HuH-7 (cell line): Measurements from ENCODE around the gene PDXDC1.
"Not testable (repeated sequence)": the region's sequence is repeated elsewhere in the genome, so short reads cannot be mapped to it uniquely, and the experiment has no call there.

Source experiments
- DNase-seq: peaks from one replicate; pipeline ENCODE4 v3.0.0; 2011; ENCODE audit warnings: low spot score

PDXDC1 gene

GRCh38 chr16:15065961-15066360, 91.1 kb downstream of the PDXDC1 start:
- DNase-seq, result not testable (repeated sequence)

- not testable (repeated sequence) for DNase-seq
These were observed 91.9 kb downstream of the PDXDC1 start for GRCh38 chr16:15066690-15067089.

GRCh38 chr16:15071013-15071412, 96.2 kb downstream of the PDXDC1 start:
- not testable (repeated sequence) for DNase-seq

- not testable (repeated sequence) for DNase-seq
These were observed 97.3 kb downstream of the PDXDC1 start for GRCh38 chr16:15071916-15072769.

GRCh38 chr16:15073101-15073500, 98.3 kb downstream of the PDXDC1 start:
- no peak for DNase-seq

GRCh38 chr16:15076161-15076560, 101.3 kb downstream of the PDXDC1 start:
- DNase-seq, result not testable (repeated sequence)

GRCh38 chr16:15080883-15081282, 106.1 kb downstream of the PDXDC1 start:
- DNase-seq, result not testable (repeated sequence)

GRCh38 chr16:15082788-15083187, 108.0 kb downstream of the PDXDC1 start:
- DNase-seq, result not testable (repeated sequence)

- DNase-seq, result not testable (repeated sequence)
These were observed 115.9 kb downstream of the PDXDC1 start for GRCh38 chr16:15090663-15091269.

- DNase-seq, result not testable (repeated sequence)
These were observed 118.7 kb downstream of the PDXDC1 start for GRCh38 chr16:15093571-15093954.

- peak; percentile 69 for DNase-seq
These were observed 119.4 kb downstream of the PDXDC1 start, which contains the start of gene RRN3 for GRCh38 chr16:15093955-15094827. TSS of gene RRN3 (minus strand) at chr16:15094272. CDS start at chr16:15094233, 39 bp downstream.

GRCh38 chr16:15096583-15096972, 121.8 kb downstream of the PDXDC1 start:
- DNase-seq, result not testable (repeated sequence)

GRCh38 chr16:15099366-15099909, 124.6 kb downstream of the PDXDC1 start:
- DNase-seq, result not testable (repeated sequence)

- not testable (repeated sequence) for DNase-seq
These were observed 125.7 kb downstream of the PDXDC1 start for GRCh38 chr16:15100372-15100987.

GRCh38 chr16:15127641-15128425, 153.0 kb downstream of the PDXDC1 start:
- not testable (repeated sequence) for DNase-seq

- DNase-seq, result not testable (repeated sequence)
These were observed 155.6 kb downstream of the PDXDC1 start for GRCh38 chr16:15130256-15130932.

GRCh38 chr16:15130943-15131700, 156.3 kb downstream of the PDXDC1 start:
- not testable (repeated sequence) for DNase-seq

GRCh38 chr16:15132719-15133428, 158.0 kb downstream of the PDXDC1 start:
- DNase-seq, result not testable (repeated sequence)
